Skin epidermis (tissue), 12 donors: ENCODE measurements around the gene GNAL.

Experiments used
- H3K27ac ChIP-seq, 21 experiments: fragments of 200-600 bp; sonication (generic) in 11 of 21; one replicate each; pipeline ENCODE4 v1.5.0; 2020; ENCODE audit warnings: mild to moderate bottlenecking in 3 of 21, inconsistent platforms in 2 of 21, moderate library complexity in 2 of 21
- H3K4me3 ChIP-seq, 7 experiments: fragments of 200-600 bp; sonication (generic) in 2 of 7; one replicate each; pipeline ENCODE4 v1.5.0; 2020; ENCODE audit warnings: inconsistent platforms in 2 of 7, mild to moderate bottlenecking in 2 of 7, moderate library complexity in 1 of 7

The GNAL gene

GRCh38 chr18:11925800-11926481 lies 236.9 kb downstream of the GNAL start:
- Histone ChIP-seq H3K27ac (no peak overlapping the region), H3K4me3 (no peak overlapping the region)

DNA sequence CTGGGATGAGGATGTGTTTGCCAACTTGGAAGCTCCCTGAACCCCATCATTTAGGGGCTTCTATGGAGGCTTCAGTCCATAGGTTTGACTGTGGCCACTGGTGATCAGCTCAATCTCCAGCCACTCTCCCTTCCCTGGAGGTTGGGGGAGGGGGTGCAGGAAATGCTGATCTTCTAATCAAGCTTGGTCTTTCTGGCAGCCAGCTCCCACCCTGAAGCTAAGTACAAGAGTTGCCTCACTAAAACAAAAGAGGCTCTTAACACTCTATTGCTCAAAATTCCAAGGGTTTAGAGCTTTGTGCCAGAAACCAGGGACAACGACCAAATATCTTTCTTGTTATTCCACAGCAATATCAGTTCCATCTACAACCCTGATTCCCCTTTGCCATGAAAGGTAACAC lies 238.4 kb downstream of the GNAL start:
- H3K27ac ChIP-seq: no peak overlapping the region
- H3K4me3 ChIP-seq: no peak overlapping the region

- no peak overlapping the region for H3K4me3 ChIP-seq
- no peak overlapping the region for H3K27ac ChIP-seq
These were observed 243.3 kb downstream of the GNAL start for GRCh38 chr18:11932393-11932792.
